PC-9 (cell line): ENCODE results near the gene WSCD2. TPM values are rescaled to one million over a fixed set of nuclear protein-coding genes. Genes with fewer than 3 reads are reported as not detected.

ENCODE experiments used
- BruUV-seq: library from RNA; stranded (reverse); fragments of 400-500 nt; replicated peaks from 2 replicates; lab custom pipeline; 2021; lab: Mats Ljungman, UMichigan
- CTCF ChIA-PET: fragments of 300-600 bp; sonication (Branson Sonifier 250); formaldehyde crosslinking; loops from one replicate; lab custom pipeline; 2022; ENCODE audit warnings: antibody characterized with exemption; lab: Charles Lee
- POLR2A ChIA-PET: fragments of 300-600 bp; sonication (Branson Sonifier 250); formaldehyde crosslinking; loops from one replicate; lab custom pipeline; 2022; ENCODE audit warnings: antibody characterized with exemption; ENCODE audit not compliant: unreplicated experiment; lab: Charles Lee
- DNase-seq, 2 experiments: peaks; one replicate each; pipeline versions ENCODE4 v3.0.0 to v3.0.0-alpha.2; 2015 to 2022; ENCODE audit warnings: mixed read lengths in 1 of 2
- H2AFZ ChIP-seq: fragments of 200-600 bp; sonication (generic); 2 replicates; pipeline ENCODE4 v1.8.1; 2017; ENCODE audit warnings: antibody characterized with exemption
- H3F3A ChIP-seq: fragments of 200-600 bp; sonication (generic); 2 replicates; pipeline ENCODE4 v1.8.1; 2017; ENCODE audit warnings: antibody characterized with exemption, mild to moderate bottlenecking, low read depth; ENCODE audit not compliant: insufficient read depth
- H3K27ac ChIP-seq: fragments of 200-600 bp; sonication (generic); 2 replicates; pipeline ENCODE4 v1.6.1; 2016; ENCODE audit warnings: mixed run types
- H3K27me3 ChIP-seq: fragments of 200-600 bp; sonication (generic); 2 replicates; pipeline ENCODE4 v1.6.1; 2016; ENCODE audit warnings: low read depth, mixed run types; ENCODE audit not compliant: insufficient read depth
- H3K36me3 ChIP-seq: fragments of 200-600 bp; sonication (generic); 2 replicates; pipeline ENCODE4 v1.6.1; 2016; ENCODE audit warnings: low read depth, mixed run types
- H3K4me1 ChIP-seq: fragments of 200-600 bp; sonication (generic); replicated peaks from 2 replicates; pipeline ENCODE4 v1.6.1; 2016; ENCODE audit warnings: mixed run types; ENCODE audit not compliant: insufficient read depth
- H3K4me2 ChIP-seq: fragments of 200-600 bp; sonication (generic); 2 replicates; pipeline ENCODE4 v1.6.1; 2017; ENCODE audit warnings: mixed run types
- H3K4me3 ChIP-seq: fragments of 200-600 bp; sonication (generic); 2 replicates; pipeline ENCODE4 v1.6.1; 2016; ENCODE audit warnings: mixed run types
- H3K79me2 ChIP-seq: fragments of 200-600 bp; sonication (generic); 2 replicates; pipeline ENCODE4 v1.6.1; 2017; ENCODE audit warnings: low read depth, mixed run types
- H3K9me2 ChIP-seq: fragments of 200-600 bp; sonication (generic); 2 replicates; pipeline ENCODE4 v1.8.1; 2017; ENCODE audit warnings: mild to moderate bottlenecking; ENCODE audit not compliant: insufficient read depth
- H3K9me3 ChIP-seq: fragments of 200-600 bp; sonication (generic); 2 replicates; pipeline ENCODE4 v1.8.1; 2016; ENCODE audit warnings: low read depth; ENCODE audit not compliant: insufficient read depth
- H4K20me1 ChIP-seq: fragments of 200-600 bp; sonication (generic); 2 replicates; pipeline ENCODE4 v1.8.1; 2017; ENCODE audit not compliant: insufficient read depth
- CTCF ChIP-seq: fragments of 200-600 bp; sonication (generic); conservative IDR thresholded peaks from 2 replicates; pipeline ENCODE4 v1.6.1; 2017; ENCODE audit warnings: mixed run types, antibody characterized with exemption, mild to moderate bottlenecking, moderate library complexity
- EZH2 ChIP-seq: fragments of 200-600 bp; sonication (generic); IDR thresholded peaks from 2 replicates; pipeline ENCODE4 v1.8.0; 2017; ENCODE audit warnings: antibody characterized with exemption, low read depth
- intact Hi-C: fragments of 100-400 bp; cut with micrococcal nuclease; formaldehyde crosslinking; loops from one replicate; pipeline ENCODE4 v1.10.0; 2022; ENCODE audit not compliant: unreplicated experiment
- total RNA-seq: library from RNA; stranded (reverse); gene quantifications from 2 replicates; pipeline ENCODE4 v1.2.3, GENCODE V29; 2021

The WSCD2 gene
- total RNA-seq, 1 experiment from 2014 or later = not detected

GRCh38 chr12:108252523-108252922 is 123.4 kb downstream of the WSCD2 start:
- H3K27me3 ChIP-seq = peaks cover 34% of the 10 kb centered on the region
- no peaks in the 10 kb centered on the region for H3F3A ChIP-seq
- no TSS peak for BruUV-seq
- no peak overlapping the region for H3K27ac ChIP-seq
- no peak for DNase-seq
- H3K36me3 ChIP-seq = no peaks in the 10 kb centered on the region
- H3K4me1 ChIP-seq = no peaks in the 10 kb centered on the region
- CTCF ChIA-PET = no interaction called here
- TF ChIP-seq EZH2 (no peak), CTCF (no peak)
- H2AFZ ChIP-seq = no peak overlapping the region
- no peaks in the 10 kb centered on the region for H3K9me2 ChIP-seq
- intact Hi-C loops = no loop called here
- H3K9me3 ChIP-seq = no peaks in the 10 kb centered on the region
- no peaks in the 10 kb centered on the region; the same call in 1 of the 2 replicates for H4K20me1 ChIP-seq
- no peak overlapping the region for H3K4me3 ChIP-seq
- no peaks in the 10 kb centered on the region for H3K79me2 ChIP-seq
- POLR2A ChIA-PET = no interaction called here
- H3K4me2 ChIP-seq = no peak overlapping the region

- Histone ChIP-seq H3F3A (no peaks in the 10 kb centered on the region), H3K9me3 (no peaks in the 10 kb centered on the region), H4K20me1 (no peaks in the 10 kb centered on the region; the same call in 1 of the 2 replicates), H3K27ac (no peak overlapping the region), H3K36me3 (no peaks in the 10 kb centered on the region), H3K4me2 (no peak overlapping the region), H3K4me1 (no peaks in the 10 kb centered on the region), H3K4me3 (no peak overlapping the region), H3K27me3 (peaks cover 34% of the 10 kb centered on the region), H2AFZ (no peak overlapping the region), H3K9me2 (no peaks in the 10 kb centered on the region), H3K79me2 (no peaks in the 10 kb centered on the region)
- ChIA-PET POLR2A (no interaction called here), CTCF (no interaction called here)
- DNase-seq = no peak
- intact Hi-C loops = no loop called here
- BruUV-seq = no TSS peak
- TF ChIP-seq CTCF (no peak), EZH2 (no peak)
These were observed 124.5 kb downstream of the WSCD2 start for GRCh38 chr12:108253540-108253939.

GRCh38 chr12:108254030-108254429 is 124.9 kb downstream of the WSCD2 start:
- no peak overlapping the region for H2AFZ ChIP-seq
- H3K27ac ChIP-seq = no peak overlapping the region
- H3K27me3 ChIP-seq = peaks cover 34% of the 10 kb centered on the region
- H3F3A ChIP-seq = no peaks in the 10 kb centered on the region
- ChIA-PET CTCF (no interaction called here), POLR2A (no interaction called here)
- intact Hi-C loops = no loop called here
- H3K4me3 ChIP-seq = no peak overlapping the region
- no peaks in the 10 kb centered on the region for H3K9me3 ChIP-seq
- no peaks in the 10 kb centered on the region for H3K36me3 ChIP-seq
- H4K20me1 ChIP-seq = no peaks in the 10 kb centered on the region; the same call in 1 of the 2 replicates
- H3K4me2 ChIP-seq = no peak overlapping the region
- DNase-seq = no peak
- no TSS peak for BruUV-seq
- H3K4me1 ChIP-seq = no peaks in the 10 kb centered on the region
- H3K9me2 ChIP-seq = no peaks in the 10 kb centered on the region
- no peak for TF ChIP-seq EZH2
- no peak for TF ChIP-seq CTCF
- no peaks in the 10 kb centered on the region for H3K79me2 ChIP-seq
